K562 (cell line): ENCODE measurements around the gene CERS4. TPM values are rescaled to one million over a fixed set of nuclear protein-coding genes. Genes with fewer than 3 reads are reported as not detected.

ENCODE experiments used
- ASH1L ChIP-seq: fragments of 450-650 bp; IDR thresholded peaks from 2 replicates; pipeline ENCODE4 v1.6.1; 2018; ENCODE audit warnings: borderline replicate concordance, mild to moderate bottlenecking, low read depth; ENCODE audit not compliant: partially characterized antibody
- HDAC1 ChIP-seq, 2 experiments: fragments of 450-650 bp; IDR thresholded peaks; 2 replicates each; pipeline ENCODE4 v1.6.1; 2016 to 2017; ENCODE audit warnings: inconsistent platforms in 1 of 2, mild to moderate bottlenecking in 1 of 2, moderate library complexity in 1 of 2
- KLF13 ChIP-seq: fragments of 450-650 bp; IDR thresholded peaks from 2 replicates; pipeline ENCODE4 v1.6.1; 2016; ENCODE audit warnings: missing genetic modification characterization, low read depth, mild to moderate bottlenecking, missing compliant biosample characterization, moderate library complexity, borderline replicate concordance
- MEIS2 ChIP-seq: fragments of 450-650 bp; IDR thresholded peaks from 2 replicates; pipeline ENCODE4 v1.6.1; 2014; ENCODE audit warnings: mild to moderate bottlenecking; ENCODE audit not compliant: partially characterized antibody
- NRF1 ChIP-seq, 2 experiments: fragments of 450-650 bp; IDR thresholded peaks in 1 of 2; conservative IDR thresholded peaks in 1 of 2; 2 replicates each; pipeline ENCODE4 v1.6.1; 2014; ENCODE audit warnings: mild to moderate bottlenecking in 2 of 2
- PML ChIP-seq: IDR thresholded peaks from 2 replicates; pipeline ENCODE4 v1.6.1; 2012; ENCODE audit warnings: low read length, inconsistent platforms
- POLR2B ChIP-seq: fragments of 450-650 bp; IDR thresholded peaks from 2 replicates; pipeline ENCODE4 v1.6.1; 2018; ENCODE audit warnings: low read depth; ENCODE audit not compliant: partially characterized antibody
- RBFOX2 ChIP-seq: fragments of 200-400 bp; formaldehyde crosslinking; IDR thresholded peaks from 2 replicates; pipeline ENCODE4 v1.6.1; 2017; ENCODE audit warnings: low read depth, mild to moderate bottlenecking, low read length, moderate library complexity
- TBP ChIP-seq: optimal IDR thresholded peaks from 2 replicates; pipeline ENCODE3; 2011; ENCODE audit warnings: low read depth, low read length, improper control_type of control experiment
- ZFP36 ChIP-seq: fragments of 150-350 bp; IDR thresholded peaks from 2 replicates; pipeline ENCODE4 v1.6.1; 2018; ENCODE audit warnings: low read length, low read depth; ENCODE audit not compliant: partially characterized antibody
- polyA plus RNA-seq, 8 experiments: library from polyadenylated mRNA; depleted of rRNA in 4 of 8; stranded (reverse) in 5 of 8; unstranded in 3 of 8; fragments of >200 nt; fragmentation: Nextera tagmentation in 2 of 8; fragmentation: Illumina TruSeq in 1 of 8; extraction: Ambion mirVana in 2 of 8; extraction: Trizol in 1 of 8; gene quantifications; 2 replicates each; pipeline versions ENCODE4 v1.2.1 to v1.2.3, GENCODE V29; 2011 to 2014; ENCODE audit warnings: inconsistent platforms in 1 of 8, missing spikeins in 1 of 8
- total RNA-seq, 7 experiments: library from RNA; depleted of rRNA in 6 of 7; stranded (reverse); fragments of >200 nt in 6 of 7; fragmentation: Illumina TruSeq in 2 of 7; extraction: Trizol in 2 of 7; gene quantifications; 2 replicates each; pipeline versions ENCODE4 v1.2.1 to v1.2.3, GENCODE V29; 2011 to 2021; ENCODE audit warnings: low replicate concordance in 1 of 7
- TF ChIP-seq, protein P1 (sequence below): fragments of 450-650 bp; IDR thresholded peaks from 2 replicates; pipeline ENCODE4 v1.6.1; 2017; ENCODE audit warnings: antibody characterized with exemption, mild to moderate bottlenecking
- TF ChIP-seq, protein P2 (sequence below): IDR thresholded peaks from 2 replicates; pipeline ENCODE4 v1.6.1; 2011; ENCODE audit not compliant: insufficient read length; ENCODE audit errors: extremely low read depth
- TF ChIP-seq, protein P3 (sequence below): fragments of 450-650 bp; IDR thresholded peaks from 2 replicates; pipeline ENCODE4 v1.6.1; 2016

The CERS4 gene
- total and polyA plus RNA-seq, 9 of the 15 experiments (the other 6 are each of a cell fraction or from before 2014, with no cell fraction given), result 0.14 to 4.4 (median 2.9) TPM; not detected in 1

DNA sequence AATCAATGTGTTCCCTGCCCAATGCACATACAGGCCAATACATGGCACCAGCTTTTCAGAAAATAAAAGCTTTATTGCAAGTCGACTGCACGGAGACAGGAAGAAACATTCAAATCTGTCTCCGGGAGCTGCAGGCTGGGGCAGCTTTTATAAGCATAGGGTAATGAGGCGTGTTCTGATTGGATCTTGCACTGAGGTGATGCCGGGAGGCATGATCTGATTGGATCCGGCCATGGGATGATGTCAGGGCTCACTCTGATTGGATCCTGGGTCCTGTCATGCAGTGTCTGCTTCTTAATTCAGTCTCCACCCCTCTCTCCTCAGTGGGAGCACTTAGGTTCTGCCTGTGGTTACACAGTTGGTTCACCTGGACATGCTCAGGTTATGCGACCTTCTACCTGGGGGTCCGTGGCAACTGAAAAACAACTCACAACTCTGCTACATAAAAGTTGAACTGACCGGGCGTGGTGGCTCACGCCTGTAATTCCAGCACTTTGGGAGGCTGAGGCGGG is 48.0 kb upstream of the CERS4 start (continued):
- TF ChIP-seq, protein P1, sequence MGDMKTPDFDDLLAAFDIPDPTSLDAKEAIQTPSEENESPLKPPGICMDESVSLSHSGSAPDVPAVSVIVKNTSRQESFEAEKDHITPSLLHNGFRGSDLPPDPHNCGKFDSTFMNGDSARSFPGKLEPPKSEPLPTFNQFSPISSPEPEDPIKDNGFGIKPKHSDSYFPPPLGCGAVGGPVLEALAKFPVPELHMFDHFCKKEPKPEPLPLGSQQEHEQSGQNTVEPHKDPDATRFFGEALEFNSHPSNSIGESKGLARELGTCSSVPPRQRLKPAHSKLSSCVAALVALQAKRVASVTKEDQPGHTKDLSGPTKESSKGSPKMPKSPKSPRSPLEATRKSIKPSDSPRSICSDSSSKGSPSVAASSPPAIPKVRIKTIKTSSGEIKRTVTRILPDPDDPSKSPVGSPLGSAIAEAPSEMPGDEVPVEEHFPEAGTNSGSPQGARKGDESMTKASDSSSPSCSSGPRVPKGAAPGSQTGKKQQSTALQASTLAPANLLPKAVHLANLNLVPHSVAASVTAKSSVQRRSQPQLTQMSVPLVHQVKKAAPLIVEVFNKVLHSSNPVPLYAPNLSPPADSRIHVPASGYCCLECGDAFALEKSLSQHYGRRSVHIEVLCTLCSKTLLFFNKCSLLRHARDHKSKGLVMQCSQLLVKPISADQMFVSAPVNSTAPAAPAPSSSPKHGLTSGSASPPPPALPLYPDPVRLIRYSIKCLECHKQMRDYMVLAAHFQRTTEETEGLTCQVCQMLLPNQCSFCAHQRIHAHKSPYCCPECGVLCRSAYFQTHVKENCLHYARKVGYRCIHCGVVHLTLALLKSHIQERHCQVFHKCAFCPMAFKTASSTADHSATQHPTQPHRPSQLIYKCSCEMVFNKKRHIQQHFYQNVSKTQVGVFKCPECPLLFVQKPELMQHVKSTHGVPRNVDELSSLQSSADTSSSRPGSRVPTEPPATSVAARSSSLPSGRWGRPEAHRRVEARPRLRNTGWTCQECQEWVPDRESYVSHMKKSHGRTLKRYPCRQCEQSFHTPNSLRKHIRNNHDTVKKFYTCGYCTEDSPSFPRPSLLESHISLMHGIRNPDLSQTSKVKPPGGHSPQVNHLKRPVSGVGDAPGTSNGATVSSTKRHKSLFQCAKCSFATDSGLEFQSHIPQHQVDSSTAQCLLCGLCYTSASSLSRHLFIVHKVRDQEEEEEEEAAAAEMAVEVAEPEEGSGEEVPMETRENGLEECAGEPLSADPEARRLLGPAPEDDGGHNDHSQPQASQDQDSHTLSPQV, result peak; percentile 88
- TF ChIP-seq ZFP36 (no peak), ASH1L (peak; percentile 86), TBP (peak; percentile 84), POLR2B (peak; percentile 96), MEIS2 (no peak), NRF1 (conservative IDR thresholded peaks at IDR 0.05 in 1 of 2, IDR thresholded peaks at IDR 0.05 in 1 of 2) (peak; percentile 61 to 67), KLF13 (tag) (0 out of 2 replicates have a peak, but pooled peaks have one; percentile 19), PML (peak; percentile 71; the same call in 1 of the 2 replicates), HDAC1 (IDR thresholded peaks at IDR 0.05) (0 out of 4 replicates have a peak, but pooled peaks of 1 of the 2 experiments have one; percentile 11), RBFOX2 (peak; percentile 55)
- TF ChIP-seq, protein P2, sequence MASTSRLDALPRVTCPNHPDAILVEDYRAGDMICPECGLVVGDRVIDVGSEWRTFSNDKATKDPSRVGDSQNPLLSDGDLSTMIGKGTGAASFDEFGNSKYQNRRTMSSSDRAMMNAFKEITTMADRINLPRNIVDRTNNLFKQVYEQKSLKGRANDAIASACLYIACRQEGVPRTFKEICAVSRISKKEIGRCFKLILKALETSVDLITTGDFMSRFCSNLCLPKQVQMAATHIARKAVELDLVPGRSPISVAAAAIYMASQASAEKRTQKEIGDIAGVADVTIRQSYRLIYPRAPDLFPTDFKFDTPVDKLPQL, result peak; percentile 86
- TF ChIP-seq, protein P3, sequence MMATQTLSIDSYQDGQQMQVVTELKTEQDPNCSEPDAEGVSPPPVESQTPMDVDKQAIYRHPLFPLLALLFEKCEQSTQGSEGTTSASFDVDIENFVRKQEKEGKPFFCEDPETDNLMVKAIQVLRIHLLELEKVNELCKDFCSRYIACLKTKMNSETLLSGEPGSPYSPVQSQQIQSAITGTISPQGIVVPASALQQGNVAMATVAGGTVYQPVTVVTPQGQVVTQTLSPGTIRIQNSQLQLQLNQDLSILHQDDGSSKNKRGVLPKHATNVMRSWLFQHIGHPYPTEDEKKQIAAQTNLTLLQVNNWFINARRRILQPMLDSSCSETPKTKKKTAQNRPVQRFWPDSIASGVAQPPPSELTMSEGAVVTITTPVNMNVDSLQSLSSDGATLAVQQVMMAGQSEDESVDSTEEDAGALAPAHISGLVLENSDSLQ, result peak; percentile 95
- TF ChIP-seq, all 486 proteins: peak for 38
